ENCODE results near the gene RNASE11. TPM values are rescaled to one million over a fixed set of nuclear protein-coding genes. Genes with fewer than 3 reads are reported as not detected.
"Not testable (repeated sequence)": the region's sequence is repeated elsewhere in the genome, so short reads cannot be mapped to it uniquely, and the experiment has no call there.

RNASE11 gene
- total RNA-seq, 1 donor from 2014 or later = not detected

GRCh38 chr14:20583908-20584307 is 3.9 kb downstream of the RNASE11 start:
- FAIRE-seq (no peak), DNase-seq (ENCODE audit: low spot score in 2 of 2) (no peak)

- DNase-seq (ENCODE audit: low spot score in 2 of 2) (no peak), FAIRE-seq (no peak)
These were observed 4.7 kb downstream of the RNASE11 start for GRCh38 chr14:20583142-20583541.

- no peak for FAIRE-seq
These were observed 7.6 kb downstream of the RNASE11 start for GRCh38 chr14:20580242-20580641.

GRCh38 chr14:20578784-20579502 is 8.9 kb downstream of the RNASE11 start:
- no peak for FAIRE-seq

More at GRCh38 chr14:20580242-20580641, 7.6 kb downstream of the RNASE11 start:
- no peak for DNase-seq (ENCODE audit: low spot score in 2 of 2)

GRCh38 chr14:20578325-20578724 is 9.5 kb downstream of the RNASE11 start:
- FAIRE-seq = no peak
- no peak for DNase-seq (ENCODE audit: low spot score in 2 of 2)

More at GRCh38 chr14:20578784-20579502, 8.9 kb downstream of the RNASE11 start:
- DNase-seq (ENCODE audit: low spot score in 2 of 2) = no peak

- DNase-seq (ENCODE audit: low spot score in 2 of 2); FAIRE-seq: not testable (repeated sequence)
These were observed 15.3 kb downstream of the RNASE11 start for GRCh38 chr14:20572382-20572990.

GRCh38 chr14:20570720-20571119 is 17.1 kb downstream of the RNASE11 start:
- DNase-seq (ENCODE audit: low spot score in 2 of 2); FAIRE-seq: not testable (repeated sequence)

- FAIRE-seq; DNase-seq (ENCODE audit: low spot score in 2 of 2): not testable (repeated sequence)
These were observed 17.9 kb downstream of the RNASE11 start for GRCh38 chr14:20569865-20570264.

- DNase-seq (ENCODE audit: low spot score in 2 of 2) = no peak
- FAIRE-seq = no peak
These were observed 18.7 kb downstream of the RNASE11 start for GRCh38 chr14:20569066-20569465.

GRCh38 chr14:20568393-20568792 is 19.4 kb downstream of the RNASE11 start:
- FAIRE-seq = no peak

GRCh38 chr14:20567199-20567598 is 20.6 kb downstream of the RNASE11 start:
- not testable (repeated sequence) for FAIRE-seq

More at GRCh38 chr14:20568393-20568792, 19.4 kb downstream of the RNASE11 start:
- no peak for DNase-seq (ENCODE audit: low spot score in 2 of 2)

GRCh38 chr14:20564501-20564997 is 23.3 kb downstream of the RNASE11 start:
- FAIRE-seq (no peak), DNase-seq (ENCODE audit: low spot score in 2 of 2) (no peak)

More at GRCh38 chr14:20567199-20567598, 20.6 kb downstream of the RNASE11 start:
- not testable (repeated sequence) for DNase-seq (ENCODE audit: low spot score in 2 of 2)

GRCh38 chr14:20563971-20564370 is 23.8 kb downstream of the RNASE11 start:
- FAIRE-seq = no peak
- DNase-seq (ENCODE audit: low spot score in 2 of 2) = no peak

GRCh38 chr14:20560961-20561360 is 26.8 kb downstream of the RNASE11 start, which contains the start of gene RNASE9:
TSS of gene RNASE9 (minus strand) at chr14:20561047.
- FAIRE-seq (no peak), DNase-seq (ENCODE audit: low spot score in 2 of 2) (no peak)

GRCh38 chr14:20559461-20559904 is 28.3 kb downstream of the RNASE11 start:
- no peak for DNase-seq (ENCODE audit: low spot score in 2 of 2)
- FAIRE-seq = no peak

GRCh38 chr14:20557212-20557542 is 30.6 kb downstream of the RNASE11 start:
- DNase-seq (ENCODE audit: low spot score in 2 of 2) (no peak), FAIRE-seq (no peak)

- DNase-seq (ENCODE audit: low spot score in 2 of 2) (no peak), FAIRE-seq (no peak)
These were observed 31.1 kb downstream of the RNASE11 start for GRCh38 chr14:20556500-20557211.

- no peak for FAIRE-seq
- DNase-seq (ENCODE audit: low spot score in 2 of 2) = no peak
These were observed 32.0 kb downstream of the RNASE11 start for GRCh38 chr14:20555845-20556244.

- FAIRE-seq = no peak
- DNase-seq (ENCODE audit: low spot score in 2 of 2) = no peak
These were observed 34.8 kb downstream of the RNASE11 start for GRCh38 chr14:20553024-20553423.

GRCh38 chr14:20551606-20552005 is 36.2 kb downstream of the RNASE11 start:
- DNase-seq (ENCODE audit: low spot score in 2 of 2) = no peak
- no peak for FAIRE-seq

- FAIRE-seq = no peak
These were observed 36.9 kb downstream of the RNASE11 start for GRCh38 chr14:20550926-20551325.

More at GRCh38 chr14:20550926-20551325, 36.9 kb downstream of the RNASE11 start:
- no peak for DNase-seq (ENCODE audit: low spot score in 2 of 2)

All from frontal cortex (tissue), 4 donors.